Upper lobe of left lung (tissue), 6 donors: ENCODE data around the gene TOR1AIP2. TPM values are rescaled to one million over a fixed set of nuclear protein-coding genes. Genes with fewer than 3 reads are reported as not detected.
"Not testable (repeated sequence)": the region's sequence is repeated elsewhere in the genome, so short reads cannot be mapped to it uniquely, and the experiment has no call there.

Experiments
- ATAC-seq, 2 donors: fragments of 200-7000 bp; cut with Tn5 transposase; one replicate each; pipeline ENCODE4 v1.9.1; 2022; ENCODE audit warnings: mild to moderate bottlenecking in 2 of 2, moderate library complexity in 2 of 2; ENCODE audit not compliant: low FRiP score in 2 of 2
- DNase-seq, 2 donors: peaks; one replicate each; pipeline ENCODE4 v3.0.0-alpha.2; 2019 to 2020
- H3K27ac ChIP-seq, 4 donors: fragments of 200-600 bp; sonication (generic); one replicate each; pipeline ENCODE4 v1.5.1; 2016 to 2019
- H3K27me3 ChIP-seq, 4 donors: fragments of 200-600 bp; sonication (generic); one replicate each; pipeline ENCODE4 v1.5.1; 2017 to 2019
- H3K36me3 ChIP-seq, 4 donors: fragments of 200-600 bp; sonication (generic); one replicate each; pipeline ENCODE4 v1.5.1; 2016 to 2019
- H3K4me1 ChIP-seq, 4 donors: fragments of 200-600 bp; sonication (generic); one replicate each; pipeline ENCODE4 v1.5.1; 2018 to 2019
- H3K4me3 ChIP-seq, 4 donors: fragments of 200-600 bp; sonication (generic); one replicate each; pipeline ENCODE4 v1.5.1; 2017 to 2019; ENCODE audit warnings: mild to moderate bottlenecking in 2 of 4, moderate library complexity in 1 of 4
- H3K9me3 ChIP-seq, 4 donors: fragments of 200-600 bp; sonication (generic); one replicate each; pipeline ENCODE4 v1.5.1; 2018 to 2019
- CTCF ChIP-seq, 6 experiments: fragments of 450-650 bp in 4 of 6; fragments of 200-600 bp in 2 of 6; sonication (generic) in 2 of 6; IDR thresholded peaks; one replicate each; pipeline ENCODE4 v1.5.1; 2016 to 2019; ENCODE audit warnings: antibody characterized with exemption in 6 of 6
- EP300 ChIP-seq, 4 donors: sonication (generic); formaldehyde crosslinking; IDR thresholded peaks; one replicate each; pipeline ENCODE4 v1.5.1; 2017; ENCODE audit warnings: antibody characterized with exemption in 4 of 4, control low read depth in 2 of 4
- POLR2A ChIP-seq, 4 donors: fragments of 450-650 bp; IDR thresholded peaks; one replicate each; pipeline ENCODE4 v1.5.1; 2016 to 2017; ENCODE audit warnings: antibody characterized with exemption in 4 of 4, mild to moderate bottlenecking in 2 of 4
- POLR2AphosphoS5 ChIP-seq, 2 donors: sonication (generic); formaldehyde crosslinking; IDR thresholded peaks; one replicate each; pipeline ENCODE4 v1.5.1; 2017; ENCODE audit warnings: antibody characterized with exemption in 2 of 2
- WGBS, 2 donors: methylation state at CpG; one replicate each; pipeline ENCODE4 v1.1.5; 2017 to 2018; 5-methylcytosine and 5-hydroxymethylcytosine counted together
- total RNA-seq, 6 donors: library from RNA; depleted of rRNA in 4 of 6; stranded (reverse); fragments of >200 nt in 4 of 6; gene quantifications; one replicate each; pipeline versions ENCODE4 v1.1.0 to v1.2.1, GENCODE V29; 2016 to 2021
- donor health status: DM: no; HTN: no; CAD: no; lungs with moderate emphysema.
- donor health status: DM: no; HTN: yes; CAD: no; lungs with severe emphysema.

TOR1AIP2 gene
- total RNA-seq, 6 donors from 2014 or later = 59.7 to 145 (median 81.2) TPM

GRCh38 chr1:179848233-179848632 is 29.4 kb downstream of the TOR1AIP2 start:
- DNase-seq (no peak), ATAC-seq (no peak)
- 93 to 94% methylated on average over 3 of the region's 3 CpGs for WGBS, 2 donors
- Histone ChIP-seq H3K27ac (no peak overlapping the region), H3K4me1 (no peaks in the 10 kb centered on the region), H3K9me3 (no peaks in the 10 kb centered on the region), H3K36me3 (peaks cover 14 to 94% (median 38%) of the 10 kb centered on the region in 4 donors), H3K27me3 (no peaks in the 10 kb centered on the region), H3K4me3 (no peak overlapping the region)
- TF ChIP-seq CTCF (IDR thresholded peaks at IDR 0.05) = no peak

- peaks cover 0 to 51% (median 5%) of the 10 kb centered on the region in 4 donors for H3K36me3 ChIP-seq
- no peak for DNase-seq
- no peak overlapping the region for H3K27ac ChIP-seq
- H3K27me3 ChIP-seq = no peaks in the 10 kb centered on the region
- H3K9me3 ChIP-seq = no peaks in the 10 kb centered on the region
- H3K4me1 ChIP-seq = no peaks in the 10 kb centered on the region
- TF ChIP-seq CTCF (IDR thresholded peaks at IDR 0.05) = no peak
- no peak for TF ChIP-seq POLR2A (IDR thresholded peaks at IDR 0.05)
- TF ChIP-seq POLR2AphosphoS5 (IDR thresholded peaks at IDR 0.05) = no peak
- no peak for TF ChIP-seq EP300 (IDR thresholded peaks at IDR 0.05)
- no peak for ATAC-seq
- no peak overlapping the region for H3K4me3 ChIP-seq
- WGBS, 2 donors = 82 to 94% methylated on average over 3 of the region's 3 CpGs
These were observed 37.5 kb downstream of the TOR1AIP2 start for GRCh38 chr1:179840107-179840506.

GRCh38 chr1:179836686-179837445 is 40.7 kb downstream of the TOR1AIP2 start:
- H3K27ac ChIP-seq, H3K27me3 ChIP-seq, H3K4me3 ChIP-seq, H3K4me1 ChIP-seq, ATAC-seq, H3K9me3 ChIP-seq: not testable (repeated sequence)
- WGBS, 2 donors = 97 to 98% methylated on average over 23 to 28 of the region's 38 CpGs
- peaks cover 0 to 23% (median 3%) of the 10 kb centered on the region in 4 donors for H3K36me3 ChIP-seq
- peak in 1 of 2 donors; percentile 76 for DNase-seq

- ATAC-seq (peak in 1 of 2 donors; percentile 30), DNase-seq (no peak)
- H3K4me3 ChIP-seq = no peak overlapping the region
- H3K4me1 ChIP-seq = peaks cover 0 to 8% (median 2%) of the 10 kb centered on the region in 4 donors
- H3K27me3 ChIP-seq = no peaks in the 10 kb centered on the region
- TF ChIP-seq CTCF (IDR thresholded peaks at IDR 0.05) (no peak), EP300 (IDR thresholded peaks at IDR 0.05) (no peak), POLR2AphosphoS5 (IDR thresholded peaks at IDR 0.05) (no peak), POLR2A (IDR thresholded peaks at IDR 0.05) (no peak)
- no peak overlapping the region for H3K27ac ChIP-seq
- no peaks in the 10 kb centered on the region for H3K9me3 ChIP-seq
- WGBS, 2 donors = 57 to 59% methylated on average over 6 to 9 of the region's 9 CpGs
- peaks cover 0 to 4% (median 0%) of the 10 kb centered on the region in 4 donors for H3K36me3 ChIP-seq
These were observed 45.5 kb downstream of the TOR1AIP2 start for GRCh38 chr1:179831852-179832699.

GRCh38 chr1:179831225-179831624 is 46.4 kb downstream of the TOR1AIP2 start:
- H3K36me3 ChIP-seq = peaks cover 0 to 4% (median 0%) of the 10 kb centered on the region in 4 donors
- no peak overlapping the region for H3K27ac ChIP-seq
- TF ChIP-seq POLR2A (IDR thresholded peaks at IDR 0.05) (no peak), CTCF (IDR thresholded peaks at IDR 0.05) (no peak), POLR2AphosphoS5 (IDR thresholded peaks at IDR 0.05) (no peak), EP300 (IDR thresholded peaks at IDR 0.05) (no peak)
- WGBS, 2 donors = 40 to 48% methylated on average over 3 of the region's 3 CpGs
- no peaks in the 10 kb centered on the region for H3K9me3 ChIP-seq
- no peak overlapping the region for H3K4me3 ChIP-seq
- peak in 1 of 2 donors; percentile 64 for ATAC-seq
- H3K27me3 ChIP-seq = no peaks in the 10 kb centered on the region
- DNase-seq = no peak
- peaks cover 0 to 8% (median 2%) of the 10 kb centered on the region in 4 donors for H3K4me1 ChIP-seq
